Measurements from ENCODE around the gene KCNH1.

- TF ChIP-seq, protein P1, sequence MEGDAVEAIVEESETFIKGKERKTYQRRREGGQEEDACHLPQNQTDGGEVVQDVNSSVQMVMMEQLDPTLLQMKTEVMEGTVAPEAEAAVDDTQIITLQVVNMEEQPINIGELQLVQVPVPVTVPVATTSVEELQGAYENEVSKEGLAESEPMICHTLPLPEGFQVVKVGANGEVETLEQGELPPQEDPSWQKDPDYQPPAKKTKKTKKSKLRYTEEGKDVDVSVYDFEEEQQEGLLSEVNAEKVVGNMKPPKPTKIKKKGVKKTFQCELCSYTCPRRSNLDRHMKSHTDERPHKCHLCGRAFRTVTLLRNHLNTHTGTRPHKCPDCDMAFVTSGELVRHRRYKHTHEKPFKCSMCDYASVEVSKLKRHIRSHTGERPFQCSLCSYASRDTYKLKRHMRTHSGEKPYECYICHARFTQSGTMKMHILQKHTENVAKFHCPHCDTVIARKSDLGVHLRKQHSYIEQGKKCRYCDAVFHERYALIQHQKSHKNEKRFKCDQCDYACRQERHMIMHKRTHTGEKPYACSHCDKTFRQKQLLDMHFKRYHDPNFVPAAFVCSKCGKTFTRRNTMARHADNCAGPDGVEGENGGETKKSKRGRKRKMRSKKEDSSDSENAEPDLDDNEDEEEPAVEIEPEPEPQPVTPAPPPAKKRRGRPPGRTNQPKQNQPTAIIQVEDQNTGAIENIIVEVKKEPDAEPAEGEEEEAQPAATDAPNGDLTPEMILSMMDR (IDR thresholded peaks at IDR 0.05; ENCODE audit: low read depth, low read length), result no peak
- TF ChIP-seq EZH2phosphoT487 (IDR thresholded peaks at IDR 0.05; ENCODE audit: low read depth), result no peak
Measured at GRCh38 chr1:210754878-210755665, 378.9 kb downstream of the KCNH1 start.

Data from OCI-LY3 (cell line).